GM03348 (cell line): ENCODE measurements around the gene EPB41L2.
"Not testable (repeated sequence)": the region's sequence is repeated elsewhere in the genome, so short reads cannot be mapped to it uniquely, and the experiment has no call there.

Experiments used
- DNase-seq: peaks from one replicate; pipeline ENCODE4 v3.0.0; 2012; ENCODE audit warnings: low spot score

The EPB41L2 gene

GRCh38 chr6:131036143-131036542, 26.9 kb downstream of the EPB41L2 start:
- no peak for DNase-seq

- no peak for DNase-seq
Observed at GRCh38 chr6:131035582-131035981, 27.5 kb downstream of the EPB41L2 start.

GRCh38 chr6:131033631-131034030, 29.4 kb downstream of the EPB41L2 start:
- no peak for DNase-seq

- peak; percentile 24 for DNase-seq
Observed at GRCh38 chr6:131029626-131030297, 33.3 kb downstream of the EPB41L2 start.

- DNase-seq: no peak
Observed at GRCh38 chr6:131027326-131027725, 35.7 kb downstream of the EPB41L2 start.

GRCh38 chr6:131026243-131026642, 36.8 kb downstream of the EPB41L2 start:
- DNase-seq: no peak

GRCh38 chr6:131024565-131024964, 38.5 kb downstream of the EPB41L2 start:
- DNase-seq: no peak

- DNase-seq: peak; percentile 37
Observed at GRCh38 chr6:131023834-131024504, 39.1 kb downstream of the EPB41L2 start.

GRCh38 chr6:131022691-131023090, 40.4 kb downstream of the EPB41L2 start:
- no peak for DNase-seq

GRCh38 chr6:131017962-131018361, 45.1 kb downstream of the EPB41L2 start:
- no peak for DNase-seq

- DNase-seq: peak; percentile 60
Observed at GRCh38 chr6:131015630-131016263, 47.3 kb downstream of the EPB41L2 start.

GRCh38 chr6:131015025-131015591, 47.9 kb downstream of the EPB41L2 start:
- DNase-seq: no peak

GRCh38 chr6:131014080-131014776, 48.8 kb downstream of the EPB41L2 start:
- no peak for DNase-seq

GRCh38 chr6:131013495-131013894, 49.5 kb downstream of the EPB41L2 start:
- DNase-seq: peak; percentile 78

GRCh38 chr6:131009790-131010189, 53.3 kb downstream of the EPB41L2 start:
- no peak for DNase-seq

GRCh38 chr6:131008965-131009364, 54.1 kb downstream of the EPB41L2 start:
- DNase-seq: not testable (repeated sequence)

- DNase-seq: not testable (repeated sequence)
Observed at GRCh38 chr6:131007964-131008363, 55.1 kb downstream of the EPB41L2 start.

- DNase-seq: no peak
Observed at GRCh38 chr6:131007286-131007685, 55.8 kb downstream of the EPB41L2 start.

GRCh38 chr6:131005439-131006016, 57.5 kb downstream of the EPB41L2 start:
- DNase-seq: no peak

- no peak for DNase-seq
Observed at GRCh38 chr6:131004936-131005335, 58.1 kb downstream of the EPB41L2 start.

GRCh38 chr6:131004387-131004755, 58.7 kb downstream of the EPB41L2 start:
- DNase-seq: no peak
